SH-SY5Y (cell line): Measurements from ENCODE around the gene DIRAS2.

Source experiments
- GATA2 ChIP-seq: IDR thresholded peaks from 2 replicates; pipeline ENCODE4 v1.6.1; 2011; ENCODE audit warnings: mild to moderate bottlenecking, low read depth, low read length
- GATA3 ChIP-seq: IDR thresholded peaks from 2 replicates; pipeline ENCODE4 v1.6.1; 2011; ENCODE audit warnings: low read depth, mild to moderate bottlenecking, low read length, moderate library complexity

DNA sequence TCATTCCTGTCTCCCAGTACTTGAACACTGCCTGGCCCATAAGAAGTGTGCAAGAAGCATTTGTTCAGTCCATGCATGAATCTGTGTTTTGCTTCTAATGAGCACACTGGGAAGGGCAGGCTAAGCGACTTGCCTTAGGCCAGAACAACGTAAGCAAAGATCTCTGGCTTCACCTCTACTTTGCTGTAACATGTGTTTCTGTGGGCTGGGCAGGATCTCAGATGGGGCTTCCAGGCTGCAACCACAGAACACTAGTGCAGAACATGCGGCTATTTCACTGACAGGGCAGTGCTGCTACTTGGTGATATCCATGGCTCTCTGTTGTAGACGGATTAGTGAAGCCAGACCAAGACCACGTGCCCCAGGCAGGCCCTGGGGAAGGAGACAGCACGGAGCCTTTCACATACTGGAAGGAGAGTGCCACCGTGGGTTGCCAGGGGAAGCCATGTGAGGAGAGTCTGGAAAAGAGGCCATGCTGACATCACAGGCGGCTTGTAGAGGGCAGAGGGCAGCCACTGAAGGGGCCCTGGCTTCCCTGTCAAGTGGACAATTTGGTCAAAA lies 9.9 kb downstream of the DIRAS2 start:
- no peak for TF ChIP-seq GATA2
- no peak for TF ChIP-seq GATA3
